HG03439 (cell line): Measurements from ENCODE around the gene KLHDC9.

Experiments
- ATAC-seq: cut with Tn5 transposase; IDR thresholded peaks from one replicate; pipeline ENCODE4 v1.9.1; 2021; ENCODE audit warnings: mild to moderate bottlenecking, moderate library complexity; ENCODE audit not compliant: unreplicated experiment

The KLHDC9 gene

DNA sequence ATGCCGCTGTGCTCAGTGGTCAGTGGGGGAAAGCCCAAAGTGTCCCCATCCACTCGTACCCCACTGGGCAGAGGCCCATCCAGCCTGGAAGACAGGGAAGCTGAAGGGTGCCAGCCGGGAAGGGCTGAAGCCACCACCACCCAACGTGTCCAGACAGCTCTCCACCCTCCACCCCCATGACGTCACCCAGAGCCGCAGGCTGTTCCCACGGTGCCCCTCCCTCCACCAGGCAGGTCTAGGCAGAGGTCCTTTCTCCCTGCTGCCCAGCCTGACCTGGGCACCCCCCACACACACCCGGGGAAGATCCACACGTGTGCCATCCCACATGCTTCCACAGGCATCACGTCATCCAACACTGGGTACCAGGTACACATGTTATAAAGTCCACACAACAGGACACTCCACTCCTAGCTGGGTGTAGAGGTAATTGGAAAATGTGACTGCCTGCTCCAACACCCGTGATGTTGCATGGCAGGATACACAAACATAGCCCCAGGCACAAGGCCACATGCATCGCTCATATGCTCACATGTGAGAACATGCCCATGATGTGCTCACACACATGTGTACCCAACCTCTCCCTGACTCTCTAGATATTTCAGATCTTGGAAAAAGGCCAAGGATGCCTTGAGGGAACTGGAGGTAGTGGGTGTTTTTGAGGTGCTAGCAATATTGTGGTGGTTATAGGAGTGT lies 23.3 kb upstream of the KLHDC9 start:
- ATAC-seq, result no peak

GRCh38 chr1:161076410-161076809 lies 21.8 kb upstream of the KLHDC9 start:
- no peak for ATAC-seq

DNA sequence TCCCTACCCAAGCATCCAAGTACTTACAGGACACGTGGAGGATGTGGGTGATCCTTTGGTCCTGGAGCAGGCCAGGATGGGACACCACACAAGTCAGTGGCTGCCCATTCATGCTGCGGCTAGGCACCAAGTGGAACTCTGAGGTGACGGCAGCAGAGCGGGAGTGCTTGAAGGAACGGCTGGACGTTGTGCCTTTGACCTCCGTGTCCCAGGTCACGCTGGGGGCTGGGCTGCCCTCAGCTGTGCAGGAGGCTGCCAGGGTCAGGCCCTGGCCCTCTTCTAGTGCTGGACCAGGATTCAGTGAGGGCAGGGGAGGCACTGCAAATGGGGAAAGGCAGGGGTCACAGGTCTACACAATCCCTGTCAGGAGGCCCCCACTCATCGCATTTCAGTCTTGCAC lies 20.7 kb upstream of the KLHDC9 start:
- no peak for ATAC-seq

DNA sequence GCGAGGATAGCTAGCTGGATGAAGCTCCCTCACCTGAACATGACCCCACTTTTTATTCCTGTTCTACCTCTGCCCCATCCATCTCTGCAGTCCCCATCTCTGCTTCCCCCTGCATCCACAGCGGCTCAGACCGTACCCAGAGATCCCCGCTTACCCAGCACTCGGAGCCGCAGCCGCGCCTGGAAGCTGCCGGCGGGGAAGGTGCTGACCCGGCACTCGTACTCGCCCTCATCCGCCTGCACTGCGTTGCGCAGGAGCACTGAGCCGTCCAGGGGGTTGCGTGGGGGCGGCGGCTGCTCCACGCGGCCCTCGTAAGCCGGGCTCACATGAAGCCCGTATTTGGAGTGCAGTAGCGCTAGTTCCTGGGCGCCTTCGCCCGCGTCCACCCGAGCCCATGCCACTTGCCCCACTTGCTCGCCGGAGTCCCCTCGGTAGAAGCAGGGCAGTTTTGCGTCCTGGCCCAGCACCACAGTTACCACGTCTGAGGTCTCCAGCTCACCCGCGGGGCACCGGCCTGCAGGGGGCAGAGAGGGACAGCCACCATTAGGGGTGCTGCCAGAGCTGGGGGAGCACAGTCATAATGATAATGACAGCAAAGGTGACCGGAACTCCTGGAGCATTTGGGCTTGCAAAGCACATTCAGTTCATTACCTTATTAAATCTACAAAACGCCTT lies 18.6 kb upstream of the KLHDC9 start:
- ATAC-seq, result no peak

GRCh38 chr1:161080441-161081405 lies 17.4 kb upstream of the KLHDC9 start:
- ATAC-seq, result no peak

- no peak for ATAC-seq
Observed at GRCh38 chr1:161081519-161081918, 16.6 kb upstream of the KLHDC9 start.

DNA sequence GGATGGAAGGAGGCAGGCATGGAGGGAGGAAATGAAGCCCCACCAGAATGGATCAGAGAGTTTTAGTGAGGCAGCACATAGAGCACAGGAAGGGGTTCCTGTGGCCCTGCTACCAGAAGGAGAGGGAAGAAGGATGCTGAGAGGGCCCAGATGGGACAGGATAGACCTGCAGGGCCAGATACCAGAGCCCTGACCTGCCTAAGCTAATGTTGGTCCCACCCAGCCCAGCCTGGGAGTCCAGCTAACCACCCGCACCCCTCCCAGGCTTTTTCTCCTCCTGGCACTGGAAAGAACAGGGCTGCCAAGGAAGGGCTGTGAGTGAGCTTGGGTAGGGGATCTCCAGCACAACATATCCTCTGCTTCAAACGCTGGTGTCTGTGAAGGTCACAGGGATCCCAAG lies 15.7 kb upstream of the KLHDC9 start:
- no peak for ATAC-seq

DNA sequence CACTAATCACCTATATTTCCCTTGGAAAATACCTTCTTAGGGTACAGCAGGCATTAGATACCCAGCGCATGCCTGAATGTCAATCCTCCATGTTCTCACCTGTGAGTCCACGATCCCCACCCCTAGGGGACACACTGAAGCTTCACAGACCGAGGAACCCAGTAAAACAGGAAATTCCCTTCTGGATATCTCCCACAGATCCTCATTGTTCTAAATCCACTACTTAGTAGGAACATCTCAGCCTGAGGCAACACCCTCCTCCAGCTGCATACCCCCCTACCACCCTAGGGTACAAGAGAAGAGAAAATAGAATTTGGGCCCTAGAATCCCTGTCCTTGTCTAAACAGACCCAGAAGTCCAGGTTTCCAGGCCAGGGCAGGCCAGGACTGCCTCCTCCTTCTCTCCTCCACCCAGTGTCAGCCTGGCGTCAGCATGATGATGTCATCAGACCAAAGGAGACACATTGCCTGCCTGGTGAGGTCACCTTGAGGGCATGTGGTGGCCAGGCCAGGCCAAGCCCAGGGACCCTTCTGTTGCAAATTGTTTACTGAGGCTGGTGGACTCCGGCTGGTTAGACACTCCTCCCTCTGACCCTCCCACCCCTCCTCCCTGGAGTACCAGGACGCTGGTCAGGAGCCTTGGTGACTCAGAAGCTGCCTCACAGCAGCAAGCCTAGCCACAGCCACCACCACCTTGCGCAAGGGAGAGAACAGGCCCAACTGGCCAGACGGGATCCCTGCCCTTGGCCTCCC lies 15.0 kb upstream of the KLHDC9 start:
- ATAC-seq, result no peak

DNA sequence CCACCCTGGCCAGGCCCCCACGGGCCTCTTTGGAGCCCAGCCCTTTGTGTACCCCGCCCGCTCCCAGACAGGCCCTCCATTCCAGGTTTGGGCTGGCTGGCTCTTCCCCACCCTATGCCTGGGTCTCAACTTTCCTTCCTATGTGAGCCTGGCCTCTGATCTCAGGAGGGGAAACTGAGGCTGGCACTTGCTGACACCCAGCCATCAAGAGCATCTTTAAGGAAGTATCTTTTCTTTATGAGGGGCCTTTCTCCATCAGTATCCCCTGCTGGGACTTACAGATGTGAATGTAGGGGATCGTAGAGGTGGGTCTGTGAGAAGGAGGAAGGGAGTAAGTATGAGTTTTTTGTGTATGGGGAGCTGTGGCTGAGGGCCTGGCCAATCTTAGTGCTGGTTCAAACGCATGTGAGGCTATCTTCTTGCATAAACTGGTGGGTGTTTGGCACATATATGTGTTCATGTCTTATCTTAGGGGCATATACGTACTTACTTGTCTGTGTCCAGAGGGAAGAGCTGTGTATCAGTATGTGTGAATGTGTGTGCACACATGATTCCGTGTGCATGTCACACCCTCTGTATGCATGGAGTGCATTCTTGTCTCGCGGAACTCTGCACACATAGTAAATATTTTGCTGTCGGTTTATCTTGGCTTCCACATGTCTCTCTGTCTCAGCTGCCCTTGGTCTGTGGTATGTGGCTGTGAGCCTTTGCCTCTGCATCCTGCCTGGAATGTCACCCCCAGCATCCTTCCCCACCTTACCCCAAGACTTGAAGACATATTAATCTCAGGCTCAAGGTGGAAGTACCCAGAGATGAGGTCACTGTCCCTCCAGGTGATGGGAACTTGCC lies 14.2 kb upstream of the KLHDC9 start:
- no peak for ATAC-seq

GRCh38 chr1:161084597-161084988 lies 13.6 kb upstream of the KLHDC9 start:
- ATAC-seq, result no peak

DNA sequence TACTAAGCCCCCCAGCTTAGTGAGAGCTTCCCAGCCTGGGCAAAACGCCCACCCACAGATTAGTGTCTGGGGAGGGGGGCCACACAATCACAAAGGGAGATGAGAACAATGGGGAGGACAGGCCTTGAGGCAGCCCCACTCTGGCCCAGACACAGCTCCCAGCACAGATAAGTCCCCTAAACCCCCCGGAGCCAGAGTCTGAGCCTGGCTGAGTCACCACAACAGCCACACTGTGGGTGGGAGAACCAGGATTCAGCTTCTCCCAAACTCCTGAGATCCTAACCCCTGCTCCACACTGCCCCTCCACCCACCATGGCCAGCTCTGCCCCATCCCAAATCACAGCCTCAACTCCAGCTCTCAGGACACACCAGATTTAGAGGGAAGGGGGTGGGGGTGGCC lies 13.0 kb upstream of the KLHDC9 start:
- no peak for ATAC-seq

- no peak for ATAC-seq
Observed at GRCh38 chr1:161086457-161086856, 11.7 kb upstream of the KLHDC9 start.

DNA sequence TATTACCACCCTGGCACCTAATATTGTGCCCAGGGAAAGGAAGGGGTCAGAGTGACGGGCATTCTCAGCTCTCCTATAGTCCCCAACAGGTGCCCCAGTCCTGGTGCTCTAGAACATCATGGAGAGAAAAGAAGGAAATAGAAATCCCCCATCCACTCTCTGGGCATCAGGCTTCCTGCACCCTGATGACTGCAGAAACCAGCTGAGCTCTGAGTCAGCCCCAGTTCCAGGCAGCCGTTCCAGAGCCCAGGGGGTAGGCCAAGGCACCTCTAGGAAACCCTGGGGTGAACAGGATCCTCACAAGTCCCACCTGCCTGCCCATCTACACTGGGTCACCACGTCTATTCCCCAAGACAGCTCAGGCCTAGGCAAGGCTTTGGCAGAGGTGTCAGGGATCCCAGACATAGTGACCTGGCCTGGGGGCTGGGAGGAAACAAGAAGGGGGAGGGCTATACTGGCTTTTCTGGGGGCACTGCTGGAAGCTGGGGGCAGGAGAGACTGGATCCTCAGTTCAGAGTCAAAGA lies 9.5 kb upstream of the KLHDC9 start:
- no peak for ATAC-seq

- ATAC-seq, result no peak
Observed at GRCh38 chr1:161089251-161089924, 8.8 kb upstream of the KLHDC9 start, which contains the start of gene NECTIN4. Gene NECTIN4 (minus strand): TSS chr1:161089558. CDS start chr1:161089296, 262 bp downstream.

DNA sequence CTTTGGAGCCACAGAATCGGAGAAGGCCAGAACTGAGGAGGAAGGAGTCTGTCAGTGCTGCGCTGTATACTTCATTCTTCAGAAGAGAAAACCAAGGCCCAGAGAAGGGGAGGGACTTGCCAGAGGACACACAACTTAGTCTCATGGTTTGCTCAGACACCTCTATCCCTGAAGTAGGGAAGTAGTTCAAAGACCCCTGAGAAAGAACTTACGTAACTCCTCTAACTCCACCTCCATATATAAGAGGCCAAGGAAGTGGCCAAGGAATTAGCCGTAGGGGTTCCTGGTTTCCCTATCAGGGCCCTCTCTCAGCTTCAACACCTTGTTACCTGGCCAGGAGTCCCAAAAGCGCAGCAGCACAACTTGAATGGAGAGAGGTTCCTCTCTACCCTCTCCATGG lies 8.2 kb upstream of the KLHDC9 start:
- no peak for ATAC-seq

DNA sequence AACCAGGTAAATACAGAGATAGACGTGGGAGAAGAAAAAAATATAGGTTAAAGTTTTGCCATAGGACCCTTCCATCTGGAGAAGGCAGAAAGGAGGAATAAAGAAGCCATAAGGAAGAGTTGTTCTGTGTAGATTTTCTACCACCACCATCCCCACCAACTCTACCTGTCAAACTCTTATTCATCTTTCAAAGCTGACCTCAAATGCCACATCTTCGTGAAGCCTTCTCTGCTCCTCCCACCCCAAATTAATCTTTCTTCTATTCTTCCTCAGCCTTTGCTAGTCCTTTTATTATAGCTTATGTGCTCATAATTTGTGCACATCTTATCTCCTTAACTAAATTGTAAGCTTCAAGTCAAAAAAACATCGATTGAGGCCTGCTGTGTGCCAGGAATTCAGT lies 7.5 kb upstream of the KLHDC9 start:
- no peak for ATAC-seq

- ATAC-seq, result no peak
Observed at GRCh38 chr1:161091093-161091492, 7.1 kb upstream of the KLHDC9 start.

- ATAC-seq, result no peak
Observed at GRCh38 chr1:161091796-161092507, 6.2 kb upstream of the KLHDC9 start.
